DMS153 (cell line): Measurements from ENCODE around the gene SLX4IP.

Experiments
- DNase-seq: peaks from one replicate; lab custom pipeline; 2025; lab: John Stamatoyannopoulos, UW

The SLX4IP gene

DNA sequence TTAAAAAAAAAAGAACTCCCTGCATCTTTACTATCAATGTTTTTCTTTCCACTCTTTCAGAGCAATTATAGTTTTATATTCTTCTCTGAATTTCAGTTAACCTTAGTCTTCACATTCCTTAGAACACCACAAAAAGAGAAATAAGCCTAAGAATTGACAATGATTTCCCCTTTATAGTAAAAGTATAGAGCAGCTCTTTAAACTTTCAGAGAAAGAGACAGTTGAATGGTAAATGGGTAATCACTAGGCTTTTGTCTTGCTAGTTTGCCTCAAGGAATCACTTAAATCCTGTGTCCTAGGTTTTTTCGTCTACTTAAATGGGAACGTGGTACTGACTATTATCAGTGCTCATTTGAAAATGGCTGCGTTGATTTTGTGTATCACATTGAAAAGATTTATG, 31.8 kb downstream of the SLX4IP start:
- DNase-seq, result no peak

DNA sequence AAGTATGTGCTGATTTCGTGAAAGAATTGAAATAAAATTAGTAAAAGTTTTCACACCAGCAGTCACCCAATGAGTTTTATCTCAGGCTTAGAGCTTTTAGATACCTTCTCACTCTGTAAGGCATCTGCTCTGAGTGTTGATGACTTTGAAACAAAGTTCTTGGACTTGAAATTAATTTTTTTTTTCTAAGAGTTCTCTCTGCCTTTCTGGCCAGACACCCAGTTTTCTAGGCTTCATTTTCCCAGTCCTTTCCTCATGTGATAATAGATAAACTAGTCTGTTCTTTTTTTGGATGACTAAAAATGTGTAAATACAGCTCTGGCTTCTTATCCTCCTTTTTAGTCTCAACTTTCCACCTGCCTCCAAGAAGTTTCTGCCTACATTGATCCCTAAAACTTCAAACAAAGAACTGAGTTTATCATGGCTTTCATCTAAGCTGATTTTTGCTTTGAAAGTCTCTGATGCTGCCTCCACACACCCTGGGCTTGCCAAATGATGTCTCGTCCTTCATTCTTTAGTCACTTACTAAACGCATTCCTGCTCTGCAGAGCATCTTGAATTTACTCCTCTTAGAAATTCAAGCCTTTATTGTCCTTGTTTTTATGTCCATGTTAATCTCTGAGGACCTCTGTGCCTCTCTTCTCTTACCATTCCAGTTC, 32.7 kb downstream of the SLX4IP start:
- no peak for DNase-seq

DNA sequence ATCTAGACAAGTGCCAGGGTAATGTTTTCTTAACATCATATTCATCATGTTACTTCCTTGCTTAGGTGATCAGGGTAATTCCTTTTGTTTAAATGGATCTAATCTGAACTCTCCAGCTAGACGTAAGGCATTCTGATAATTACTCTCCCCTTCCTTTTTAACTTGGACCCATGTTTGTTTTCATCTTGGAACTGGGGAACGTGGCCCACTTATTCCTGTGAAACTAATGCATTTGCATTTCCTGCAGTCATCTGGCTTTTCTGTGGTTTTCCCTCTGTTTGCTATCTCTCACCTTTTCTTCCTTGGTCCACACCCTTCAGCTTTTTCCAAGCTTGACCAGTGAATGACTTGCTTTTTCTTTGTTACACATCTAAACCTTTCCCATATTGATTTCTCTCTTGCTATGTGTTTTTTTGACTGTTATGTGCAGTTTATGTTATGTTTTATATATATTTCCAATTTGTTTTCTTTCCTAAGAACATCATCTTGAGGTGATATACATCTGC, 33.3 kb downstream of the SLX4IP start:
- DNase-seq, result no peak

DNA sequence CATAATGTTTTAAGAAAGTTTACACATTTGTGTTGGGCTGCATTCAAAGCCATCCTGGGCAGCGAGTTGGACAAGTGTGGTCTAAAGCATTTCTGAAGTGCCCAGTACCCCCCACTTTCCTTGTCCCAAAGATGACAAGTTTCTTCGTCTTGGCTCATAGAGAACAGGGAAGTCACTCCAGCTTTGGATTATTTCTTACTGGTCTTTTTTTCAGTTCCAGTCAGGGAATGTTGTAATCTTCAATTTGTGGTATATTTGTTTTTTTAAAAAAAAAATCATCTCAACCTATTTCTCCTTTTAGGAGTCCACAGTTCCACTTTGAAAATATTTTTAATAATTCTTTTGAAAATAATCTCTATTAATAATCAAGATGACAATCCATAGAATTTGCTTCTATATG, 34.0 kb downstream of the SLX4IP start:
- DNase-seq, result no peak

DNA sequence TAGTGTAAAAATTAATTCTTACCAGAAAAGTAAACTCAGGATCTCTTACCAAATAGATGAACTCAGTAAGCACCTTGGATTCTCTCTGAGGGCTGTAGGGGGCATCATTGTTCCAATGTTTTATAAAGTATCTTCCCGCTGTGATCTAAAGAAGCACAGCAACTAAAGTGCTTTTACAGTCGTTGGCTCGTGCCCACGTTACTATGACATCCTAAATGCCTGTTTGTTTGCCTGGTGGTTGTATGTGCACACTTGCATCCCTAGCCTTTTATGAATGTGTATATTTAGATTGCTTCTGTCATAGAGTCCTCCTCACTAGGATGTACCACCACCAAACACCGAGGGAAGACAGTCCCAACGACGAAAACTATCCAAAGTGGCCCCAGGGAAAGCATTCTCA, 34.5 kb downstream of the SLX4IP start:
- DNase-seq, result peak; percentile 93

DNA sequence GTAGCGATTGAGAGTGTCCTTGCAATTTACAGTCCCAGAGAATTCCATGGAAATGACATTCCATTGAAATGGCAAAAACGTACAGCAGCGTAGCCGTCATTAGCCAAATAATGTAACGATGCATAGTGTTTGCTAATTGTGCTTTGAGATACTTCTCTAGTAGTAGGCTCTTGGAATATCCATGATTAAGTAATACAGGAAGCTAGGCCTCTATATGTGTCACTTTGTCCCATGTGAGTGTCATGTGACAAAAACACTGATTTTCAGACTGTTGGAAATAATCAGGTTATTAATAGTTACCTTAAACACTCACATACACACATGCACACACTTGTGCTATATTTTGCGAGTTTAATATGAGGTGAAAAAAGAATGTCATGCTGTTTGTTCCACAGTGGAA, 35.2 kb downstream of the SLX4IP start:
- no peak for DNase-seq

DNA sequence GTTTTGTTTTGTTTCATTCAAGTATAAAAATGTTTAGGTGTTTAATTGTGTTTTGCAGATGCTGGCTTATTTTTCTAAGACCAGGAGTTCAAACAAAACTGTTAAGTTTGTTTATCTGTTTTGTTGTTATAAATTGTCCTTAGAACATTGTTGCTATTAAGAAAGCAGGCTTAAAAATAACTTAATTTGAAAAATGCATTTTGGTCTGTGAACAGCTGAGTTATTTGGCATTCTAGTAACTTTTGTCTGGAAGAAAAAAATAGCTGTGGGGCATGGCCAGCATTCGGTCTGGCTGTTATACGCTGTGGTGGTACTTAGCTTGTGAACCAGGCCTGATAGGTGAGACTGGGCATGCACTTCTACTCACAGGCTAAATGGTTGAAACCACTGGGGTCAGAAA, 37.8 kb downstream of the SLX4IP start:
- DNase-seq, result no peak

DNA sequence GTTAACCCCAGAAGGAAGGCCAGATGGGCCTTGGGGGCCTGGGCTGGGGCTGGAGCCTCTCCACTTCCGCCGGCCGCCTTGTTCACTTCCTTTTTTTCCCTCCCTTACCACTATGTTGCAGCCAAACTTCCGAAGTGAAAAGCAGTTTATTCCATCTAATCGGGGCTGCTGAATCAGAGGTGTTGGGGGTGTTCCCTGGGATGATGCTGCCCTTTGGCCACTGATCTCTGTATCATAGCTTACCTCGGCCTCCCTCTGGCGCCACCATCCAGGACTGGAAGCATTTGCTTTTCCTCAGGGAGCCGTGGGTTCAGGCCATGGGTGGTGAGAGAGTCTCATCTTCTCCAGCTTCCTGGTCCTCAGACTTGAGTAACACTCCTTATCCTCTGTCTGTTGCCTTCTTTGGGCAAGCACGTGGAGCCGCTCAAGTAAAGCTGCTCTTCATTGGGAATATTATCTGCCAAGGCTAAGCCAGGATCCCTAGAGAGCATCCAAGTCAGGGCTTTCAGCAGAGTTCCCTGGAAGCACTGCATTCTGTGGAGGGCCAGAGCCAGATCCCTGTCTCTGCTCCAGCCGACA, 39.6 kb downstream of the SLX4IP start:
- no peak for DNase-seq

DNA sequence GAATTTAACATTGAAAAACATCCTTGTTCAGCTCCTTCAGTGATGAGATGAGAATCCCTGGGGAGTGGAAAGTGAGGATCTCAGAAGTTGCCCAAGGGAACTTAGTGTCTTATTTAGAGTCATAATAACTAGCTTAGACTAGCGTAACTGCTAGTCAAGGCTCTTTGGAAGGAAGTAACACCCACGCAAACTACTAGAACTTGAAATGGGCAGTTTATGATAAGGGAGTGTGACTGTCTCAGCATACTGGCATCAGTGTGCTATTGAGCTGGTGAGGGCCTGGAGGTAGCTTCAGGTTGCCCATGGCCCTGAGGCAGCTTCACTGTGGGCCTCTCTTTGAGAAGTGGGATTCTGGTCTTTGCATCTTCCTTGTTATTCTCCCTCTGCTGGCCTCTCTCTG, 40.1 kb downstream of the SLX4IP start:
- DNase-seq, result no peak

DNA sequence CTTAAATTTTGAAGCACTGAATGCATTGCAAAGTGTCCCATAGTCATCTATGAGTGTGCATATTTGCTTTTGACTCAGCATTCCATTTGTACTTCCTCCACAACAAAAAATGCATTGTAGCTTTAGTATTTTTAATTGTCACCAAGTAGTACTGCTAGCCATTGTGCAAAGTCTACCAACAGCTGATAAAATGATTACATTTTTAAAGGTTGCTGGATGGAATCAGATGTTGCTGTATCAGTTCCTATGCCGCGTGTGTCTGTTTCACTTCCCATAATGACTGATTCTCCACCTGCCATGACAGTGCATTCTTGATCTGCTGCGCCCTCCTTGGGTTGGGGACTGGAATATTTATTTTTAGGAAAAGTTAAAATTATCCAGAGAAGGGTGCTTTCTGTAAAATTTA, 41.2 kb downstream of the SLX4IP start:
- no peak for DNase-seq

DNA sequence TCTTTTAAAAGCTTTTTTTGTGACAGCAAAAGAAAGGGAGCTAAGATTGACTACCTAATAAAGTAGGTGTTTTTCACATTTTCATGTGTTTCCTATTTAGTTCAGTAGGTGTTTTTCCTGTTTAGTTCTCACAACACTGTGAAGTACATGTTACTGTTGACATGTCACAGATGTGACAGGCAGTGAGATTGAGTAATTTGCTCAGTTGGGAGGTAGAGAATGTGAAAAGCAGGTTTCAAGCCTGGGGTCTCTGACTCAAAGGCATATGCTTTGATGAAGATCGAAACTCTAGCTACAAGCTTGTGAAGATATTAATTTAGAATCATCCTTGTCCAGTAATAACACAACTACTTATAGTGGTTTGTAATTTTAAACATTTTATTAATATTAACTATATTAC, 43.1 kb downstream of the SLX4IP start:
- no peak for DNase-seq

DNA sequence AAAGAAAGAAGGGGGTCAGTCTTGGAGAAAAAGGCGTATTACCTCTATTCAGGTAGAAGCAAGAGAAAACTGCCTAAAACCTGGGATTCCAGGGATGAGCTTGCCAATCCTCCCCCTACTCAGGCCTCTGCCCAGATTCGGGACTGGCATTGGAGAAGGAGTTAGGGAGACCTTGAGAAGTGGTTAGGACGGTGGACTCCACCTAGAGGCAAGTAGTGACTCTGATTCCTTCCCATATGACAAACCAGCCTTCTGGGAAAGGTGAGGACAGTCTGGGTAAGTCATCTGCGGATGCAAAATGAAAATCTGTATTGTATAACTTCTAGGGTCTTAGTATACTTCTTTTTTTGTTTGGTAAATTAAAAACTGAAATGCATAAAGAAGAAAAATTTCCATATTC, 43.8 kb downstream of the SLX4IP start:
- DNase-seq, result no peak

DNA sequence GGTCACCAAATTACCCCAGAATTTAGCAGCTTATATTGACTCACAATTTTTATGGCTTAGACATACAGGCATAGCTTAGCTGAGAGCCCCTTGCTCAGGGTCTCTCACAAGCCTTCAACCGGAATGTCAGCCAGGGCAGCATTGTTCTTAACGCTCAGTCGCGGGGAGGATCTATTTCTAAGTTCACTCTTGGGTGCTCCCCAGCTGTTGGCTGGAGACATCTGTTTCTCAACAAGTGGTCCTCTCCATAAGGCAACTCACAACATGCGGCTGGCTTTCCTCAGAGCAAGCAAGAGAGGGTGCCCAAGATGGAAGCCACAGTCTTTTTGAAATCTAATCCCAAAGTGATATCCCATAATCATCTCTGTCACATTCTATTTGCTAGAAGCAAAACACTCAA, 46.6 kb downstream of the SLX4IP start:
- DNase-seq, result no peak

DNA sequence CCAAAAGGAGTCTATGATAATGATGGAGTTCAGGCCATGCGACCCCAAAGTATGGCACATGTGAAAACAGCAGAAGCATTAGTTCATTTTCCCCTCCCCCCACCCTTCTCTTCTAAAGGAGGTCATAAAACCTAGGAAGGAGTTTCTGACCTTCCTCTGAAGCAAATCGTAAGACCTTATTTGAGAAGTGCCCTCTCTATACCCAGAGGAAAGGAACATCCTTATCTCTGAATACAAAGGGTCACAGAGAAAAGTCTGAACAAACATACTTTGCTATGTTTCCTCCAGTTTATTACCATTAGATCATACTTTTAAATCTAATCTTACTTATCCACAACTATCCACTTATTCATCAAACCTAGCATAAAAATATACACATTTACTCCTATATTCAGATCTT, 48.6 kb downstream of the SLX4IP start:
- DNase-seq, result no peak

DNA sequence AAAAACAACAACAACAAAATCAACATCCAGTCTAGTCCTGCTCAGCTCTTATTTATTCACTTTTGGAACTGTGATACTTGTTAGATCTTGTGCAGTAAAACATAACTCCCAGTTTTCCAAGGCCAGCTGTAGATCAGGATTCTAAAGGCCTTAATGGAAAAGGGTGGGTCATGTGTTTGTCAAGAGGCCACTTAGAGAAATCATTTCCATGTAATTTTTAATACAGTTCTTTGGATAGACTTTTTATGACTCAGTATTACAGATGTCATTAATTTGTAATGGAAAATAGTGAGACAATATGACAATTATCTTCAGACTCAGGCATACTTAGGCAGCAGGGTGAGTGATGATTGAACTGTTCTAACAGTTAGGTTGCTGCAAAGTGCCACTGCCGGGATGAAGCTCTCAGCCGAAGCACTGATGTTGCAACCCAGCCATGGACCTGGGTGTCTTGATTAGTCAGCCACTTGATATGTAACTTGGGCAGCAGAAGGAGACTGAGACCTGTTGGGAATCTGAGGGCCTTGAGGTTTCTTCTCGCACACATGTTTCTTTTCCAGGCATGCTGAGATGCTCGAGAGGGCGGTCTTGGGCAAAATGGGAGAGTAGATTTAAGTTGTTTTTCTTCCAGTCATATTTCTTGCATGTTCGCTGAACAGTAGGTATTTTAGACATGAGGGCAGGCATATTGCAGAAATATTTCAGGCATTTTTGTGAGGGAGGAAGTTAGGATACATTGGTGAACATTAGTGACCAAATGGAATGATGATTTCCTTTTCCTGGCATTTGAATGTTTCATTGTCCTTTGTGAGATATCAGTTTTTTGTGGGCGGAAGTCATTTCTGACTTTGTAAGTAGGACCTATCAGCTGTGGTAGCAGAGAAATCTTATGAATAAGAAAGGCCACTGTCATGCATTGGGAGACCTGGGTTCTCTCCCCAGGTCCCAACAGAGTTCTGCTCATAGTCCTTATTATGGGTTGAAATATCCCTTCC, 52.3 kb downstream of the SLX4IP start:
- DNase-seq, result no peak

DNA sequence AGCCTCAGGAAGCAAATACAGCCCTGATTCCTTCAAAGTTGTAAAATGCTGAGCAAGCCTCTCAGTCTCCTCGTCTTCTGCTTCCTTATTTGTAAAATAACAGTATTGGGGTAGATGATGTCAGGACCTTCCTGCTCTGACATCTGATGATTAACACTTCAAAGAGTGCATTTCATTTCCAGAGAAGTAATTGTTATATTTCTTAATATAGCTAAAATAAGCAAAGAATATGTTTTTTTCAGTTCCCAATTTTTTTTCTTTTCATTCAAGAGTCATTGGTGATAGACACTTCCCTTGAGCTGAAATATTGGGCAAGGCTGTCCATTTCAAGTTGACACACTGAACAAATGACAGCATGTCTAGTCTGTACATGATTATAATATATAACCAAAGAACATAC, 53.4 kb downstream of the SLX4IP start:
- no peak for DNase-seq

DNA sequence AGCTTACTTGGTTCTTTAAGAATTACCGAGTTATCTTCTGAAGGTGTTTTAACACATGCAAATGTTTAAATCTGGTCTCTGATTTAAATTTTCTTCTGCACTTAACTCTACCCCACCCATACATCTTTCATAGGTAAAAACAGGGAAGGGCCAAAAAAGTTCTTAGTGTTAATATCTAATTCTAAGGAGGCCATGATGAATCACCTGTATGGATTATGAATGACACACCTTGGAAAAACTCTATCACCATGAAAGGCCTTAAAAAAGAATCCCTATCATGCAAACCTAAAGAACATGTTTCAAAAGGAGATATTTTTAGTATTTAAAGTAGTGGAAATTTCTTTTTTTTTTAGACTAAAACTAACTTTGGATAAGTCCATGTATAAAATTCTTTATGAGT, 54.7 kb downstream of the SLX4IP start:
- DNase-seq, result no peak

DNA sequence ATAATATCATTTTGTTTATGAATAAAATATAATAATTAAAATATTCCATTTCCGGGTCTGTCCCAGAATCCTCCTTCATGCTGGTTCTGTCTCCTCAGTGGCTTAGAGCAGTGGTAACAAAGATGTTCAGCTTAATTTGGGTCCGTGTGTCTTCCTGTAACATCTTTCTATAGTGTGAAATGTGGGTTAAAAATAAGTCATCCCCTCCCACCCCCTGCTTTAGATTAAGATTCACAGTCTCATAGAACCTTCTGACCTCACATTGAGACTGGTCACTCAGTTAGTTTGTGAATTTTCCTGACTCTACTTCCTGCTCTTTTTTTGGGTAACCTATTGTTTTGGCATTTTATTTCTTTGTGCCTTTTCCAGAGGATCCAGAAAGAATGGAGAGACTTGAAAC, 55.2 kb downstream of the SLX4IP start:
- no peak for DNase-seq

DNA sequence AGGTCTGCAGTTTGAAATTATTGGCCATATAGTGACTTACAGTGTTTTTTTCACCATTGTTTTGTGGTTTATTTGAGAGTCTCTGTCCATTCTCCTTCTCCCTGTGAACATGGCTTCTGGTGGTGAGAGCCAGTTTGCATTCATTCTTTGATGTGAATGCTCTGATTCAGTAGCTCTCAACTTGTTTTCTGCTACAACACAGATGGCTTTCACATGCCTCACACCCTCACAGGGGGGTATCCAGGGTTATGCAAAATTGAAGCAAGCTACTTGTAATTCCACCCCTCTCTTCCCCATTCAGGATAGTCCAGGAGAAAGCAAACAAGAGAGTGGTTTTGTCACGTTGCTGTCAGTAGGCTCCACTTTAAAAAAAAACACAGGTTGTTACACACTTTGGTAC, 55.6 kb downstream of the SLX4IP start:
- no peak for DNase-seq

DNA sequence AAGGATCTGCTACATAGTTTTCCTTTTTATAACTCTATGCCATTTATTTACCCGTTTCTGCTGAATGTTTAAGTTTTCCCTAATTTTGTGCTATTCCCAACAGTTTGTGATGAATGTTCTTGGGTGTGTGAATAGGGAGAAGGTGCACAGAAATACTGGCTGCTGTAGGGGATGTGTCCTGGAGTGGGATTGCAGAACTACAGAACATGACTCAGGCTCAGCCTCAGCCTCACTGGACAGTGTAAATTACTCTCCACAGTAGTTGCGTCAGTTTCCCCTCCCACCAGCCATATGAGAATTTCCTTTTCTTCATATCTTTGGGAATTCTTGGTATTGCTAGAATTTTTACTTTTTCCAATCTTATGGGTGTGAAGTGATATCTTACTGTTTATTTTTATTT, 57.0 kb downstream of the SLX4IP start:
- no peak for DNase-seq

DNA sequence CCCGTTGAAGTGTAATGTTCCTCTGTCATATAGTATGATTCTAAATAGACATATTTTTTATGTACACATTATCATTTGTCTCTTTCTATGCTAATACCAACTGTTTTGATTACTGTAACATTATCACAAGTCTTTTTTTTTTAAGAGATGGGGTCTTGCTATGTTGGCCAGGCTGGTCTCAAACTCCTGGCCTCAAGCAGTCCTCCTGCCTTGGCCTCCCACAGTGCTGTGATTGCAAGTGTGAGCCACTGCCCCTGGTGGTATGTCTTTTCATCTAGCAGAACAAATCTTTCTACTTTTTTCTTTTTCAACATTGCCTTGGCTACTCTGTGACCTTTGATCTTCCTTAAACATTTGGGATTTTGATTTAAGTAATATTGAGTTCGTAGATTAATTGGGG, 57.7 kb downstream of the SLX4IP start:
- no peak for DNase-seq

DNA sequence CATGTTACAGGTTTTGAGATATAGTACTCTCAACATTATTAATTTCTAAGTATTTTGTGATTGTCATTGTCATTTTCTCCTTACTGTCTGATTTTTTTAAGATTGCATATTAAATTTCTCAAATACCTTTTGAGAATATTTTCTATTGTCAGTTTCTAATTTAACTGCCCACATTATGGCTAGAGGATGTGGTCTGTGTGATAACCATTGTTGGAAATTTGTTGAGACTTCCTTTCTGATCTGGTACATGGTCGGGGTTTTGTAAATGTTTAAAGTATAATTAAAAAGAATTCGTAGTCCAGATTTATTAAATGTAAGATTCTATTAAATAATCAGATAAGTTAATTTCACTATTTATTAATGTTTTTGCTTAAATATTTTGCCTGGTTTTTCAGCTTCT, 60.1 kb downstream of the SLX4IP start:
- no peak for DNase-seq

DNA sequence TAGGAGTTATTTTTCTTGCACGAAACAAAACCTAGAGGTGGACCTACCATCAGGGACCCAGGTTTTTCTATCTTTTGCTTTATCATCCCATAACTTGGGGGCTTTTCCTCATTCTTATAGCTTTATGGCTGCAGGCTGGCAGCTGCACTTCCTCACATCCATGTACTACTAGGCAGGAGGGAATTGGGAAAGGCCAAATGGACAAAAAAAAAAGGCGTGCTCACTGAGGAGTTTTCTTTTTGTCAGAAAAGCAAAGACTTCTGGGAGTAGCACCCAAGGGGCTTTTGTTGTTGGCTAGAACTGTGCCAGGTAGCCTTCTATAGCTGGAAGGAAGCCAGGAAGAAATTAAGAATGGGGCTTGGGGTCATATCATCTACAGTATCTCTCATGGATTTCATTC, 61.4 kb downstream of the SLX4IP start:
- no peak for DNase-seq
